Dendritic cell treated with granulocyte-macrophage colony-stimulating factor and Interleukin-4, amounts not matched to agents 40 ng/mL and 50 ng/mL, for 4 days (primary cell): Measurements from ENCODE around the gene HPS1.

Experiments used
- H3K27ac Mint-ChIP-seq: one replicate; pipeline ENCODE4 v1.8.0; 2022; ENCODE audit warnings: mild to moderate bottlenecking, mixed read lengths
- H3K27me3 Mint-ChIP-seq: one replicate; pipeline ENCODE4 v1.8.0; 2022; ENCODE audit warnings: mild to moderate bottlenecking, mixed read lengths
- H3K36me3 Mint-ChIP-seq: one replicate; pipeline ENCODE4 v1.8.0; 2022; ENCODE audit warnings: low read depth, mixed read lengths
- H3K4me1 Mint-ChIP-seq: one replicate; pipeline ENCODE4 v1.8.0; 2022; ENCODE audit warnings: low read depth, mixed read lengths
- H3K4me3 Mint-ChIP-seq: one replicate; pipeline ENCODE4 v1.8.0; 2022; ENCODE audit warnings: mild to moderate bottlenecking, moderate library complexity, mixed read lengths
- H3K9me3 Mint-ChIP-seq: one replicate; pipeline ENCODE4 v1.8.0; 2022; ENCODE audit warnings: mixed read lengths
- intact Hi-C: fragments of 100-400 bp; cut with micrococcal nuclease; formaldehyde crosslinking; loops from one replicate; pipeline ENCODE4 v1.15.0; 2022

HPS1 gene

DNA sequence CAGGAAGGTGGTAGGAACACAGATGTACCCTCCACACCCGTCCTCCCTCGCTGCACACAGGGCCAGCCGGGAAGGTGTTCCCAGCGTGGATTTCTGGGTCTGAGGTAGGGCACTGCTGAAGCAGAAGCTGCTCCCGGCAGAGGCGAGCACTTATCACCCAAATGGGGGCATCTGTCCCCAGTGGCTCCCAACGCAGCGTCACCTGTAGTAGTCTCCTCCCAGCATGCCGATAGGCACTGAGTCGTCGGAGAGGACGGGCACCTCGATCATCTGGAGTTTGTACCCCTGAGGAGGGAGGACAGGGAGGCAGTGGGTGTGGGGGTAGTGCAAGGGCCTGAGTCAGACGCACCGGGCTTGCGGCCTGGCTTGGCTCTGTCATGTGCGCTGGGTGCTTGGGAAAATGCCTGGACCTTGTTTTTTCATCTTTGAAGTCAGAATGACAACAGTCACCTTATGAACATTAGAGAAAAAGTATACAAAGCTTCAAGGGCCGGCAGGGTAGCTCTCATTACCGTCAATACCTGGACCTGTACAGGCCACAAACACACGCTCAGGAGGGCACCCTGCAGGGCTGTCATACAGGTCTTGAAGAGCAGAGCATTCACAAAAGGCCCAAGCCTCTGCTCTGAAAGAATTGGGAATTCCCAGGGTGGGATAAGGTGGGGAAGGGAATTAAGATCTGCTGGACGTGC lies 28.6 kb downstream of the HPS1 start:
- peaks cover 34% of the 10 kb centered on the region for H3K4me1 Mint-ChIP-seq
- no peak overlapping the region for H3K4me3 Mint-ChIP-seq
- H3K27ac Mint-ChIP-seq: no peak overlapping the region
- no peaks in the 10 kb centered on the region for H3K27me3 Mint-ChIP-seq
- peaks cover 86% of the 10 kb centered on the region for H3K36me3 Mint-ChIP-seq
- intact Hi-C loops: no loop called here
- H3K9me3 Mint-ChIP-seq: no peaks in the 10 kb centered on the region

- no peaks in the 10 kb centered on the region for H3K27me3 Mint-ChIP-seq
- H3K36me3 Mint-ChIP-seq: peaks cover 80% of the 10 kb centered on the region
- H3K4me3 Mint-ChIP-seq: no peak overlapping the region
- intact Hi-C loops: no loop called here
- no peaks in the 10 kb centered on the region for H3K9me3 Mint-ChIP-seq
- H3K4me1 Mint-ChIP-seq: peaks cover 37% of the 10 kb centered on the region
- peak overlapping the region; percentile 14 for H3K27ac Mint-ChIP-seq
Observed at GRCh38 chr10:98417481-98417959, 29.2 kb downstream of the HPS1 start.

DNA sequence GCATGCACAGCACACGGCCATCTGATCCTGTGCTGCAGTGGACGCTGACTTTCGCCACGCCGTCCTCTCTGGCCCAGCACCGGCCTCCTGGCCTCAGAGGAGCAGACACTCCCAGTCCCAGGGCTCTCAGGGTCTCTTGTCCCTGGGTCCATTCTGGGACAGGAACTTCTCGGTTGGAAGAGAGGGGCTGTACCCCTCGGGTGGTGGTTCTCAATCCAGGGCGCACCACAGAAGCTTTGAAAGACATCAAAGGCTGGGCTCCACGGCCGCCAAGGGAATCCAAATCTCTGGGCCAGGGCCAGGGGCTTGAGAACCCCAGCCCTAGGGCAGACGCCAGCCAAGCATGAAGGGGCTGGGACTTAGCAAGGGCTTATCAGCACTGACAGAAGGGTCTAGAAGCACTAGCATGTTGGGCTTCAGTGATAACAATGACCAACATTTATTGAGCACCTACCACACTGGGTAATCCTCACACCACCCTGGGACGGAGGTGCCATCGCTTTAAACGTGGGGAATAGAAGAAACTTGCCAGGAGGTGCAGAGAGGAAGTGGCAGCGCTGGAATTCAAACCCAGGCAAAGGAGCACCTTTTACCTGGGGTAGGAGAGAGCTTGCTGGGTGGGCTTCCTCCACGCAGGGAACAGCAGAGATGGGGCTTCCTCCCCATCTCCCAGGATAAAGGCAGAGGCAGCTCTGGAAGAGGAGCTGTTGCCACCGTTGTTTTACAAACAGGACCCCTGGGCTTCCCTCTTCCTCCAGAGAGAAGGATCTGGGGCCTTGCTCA lies 29.9 kb downstream of the HPS1 start:
- H3K9me3 Mint-ChIP-seq: no peaks in the 10 kb centered on the region
- H3K27me3 Mint-ChIP-seq: no peaks in the 10 kb centered on the region
- no peak overlapping the region for H3K4me3 Mint-ChIP-seq
- peaks cover 44% of the 10 kb centered on the region for H3K4me1 Mint-ChIP-seq
- intact Hi-C loops: no loop called here
- H3K27ac Mint-ChIP-seq: peak overlapping the region; percentile 14
- H3K36me3 Mint-ChIP-seq: peaks cover 72% of the 10 kb centered on the region

GRCh38 chr10:98415731-98416119 lies 31.0 kb downstream of the HPS1 start:
- Mint-ChIP-seq H3K36me3 (peaks cover 68% of the 10 kb centered on the region), H3K4me3 (no peak overlapping the region), H3K4me1 (peaks cover 47% of the 10 kb centered on the region), H3K9me3 (no peaks in the 10 kb centered on the region), H3K27ac (no peak overlapping the region), H3K27me3 (no peaks in the 10 kb centered on the region)
- intact Hi-C loops: no loop called here

GRCh38 chr10:98414932-98415730 lies 31.6 kb downstream of the HPS1 start, which contains the start of gene PYROXD2:
TSS of gene PYROXD2 (minus strand) at chr10:98415182. CDS start at chr10:98415135, 47 bp downstream.
- H3K4me1 Mint-ChIP-seq: peaks cover 47% of the 10 kb centered on the region
- H3K27me3 Mint-ChIP-seq: no peaks in the 10 kb centered on the region
- H3K4me3 Mint-ChIP-seq: peak within 1 kb of the TSS; percentile 92
- intact Hi-C loops: no loop called here
- H3K9me3 Mint-ChIP-seq: no peaks in the 10 kb centered on the region
- peak within 1 kb of the TSS; percentile 86 for H3K27ac Mint-ChIP-seq
- H3K36me3 Mint-ChIP-seq: peaks cover 66% of the 10 kb centered on the region

DNA sequence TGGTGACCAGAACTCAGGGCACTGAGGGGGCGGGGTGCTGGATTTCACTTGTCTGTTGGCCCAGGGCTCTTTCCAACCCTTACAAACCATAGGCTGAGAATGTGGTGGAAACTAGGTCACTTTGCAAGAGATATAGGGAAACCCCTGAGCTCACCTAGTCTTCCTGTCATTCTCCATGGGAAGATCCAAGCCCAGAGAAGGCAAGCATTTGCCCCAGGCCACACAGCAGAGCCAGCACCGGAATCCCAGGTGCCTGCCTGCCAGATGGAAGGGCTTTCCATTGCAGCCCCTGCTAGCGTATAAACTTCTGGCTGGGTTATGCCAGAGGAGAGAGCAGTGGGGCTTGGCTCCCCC lies 32.2 kb downstream of the HPS1 start:
- intact Hi-C loops: no loop called here
- Mint-ChIP-seq H3K4me3 (peak overlapping the region; percentile 92), H3K27me3 (no peaks in the 10 kb centered on the region), H3K36me3 (peaks cover 60% of the 10 kb centered on the region), H3K27ac (peak overlapping the region; percentile 86), H3K9me3 (no peaks in the 10 kb centered on the region), H3K4me1 (peaks cover 47% of the 10 kb centered on the region)

DNA sequence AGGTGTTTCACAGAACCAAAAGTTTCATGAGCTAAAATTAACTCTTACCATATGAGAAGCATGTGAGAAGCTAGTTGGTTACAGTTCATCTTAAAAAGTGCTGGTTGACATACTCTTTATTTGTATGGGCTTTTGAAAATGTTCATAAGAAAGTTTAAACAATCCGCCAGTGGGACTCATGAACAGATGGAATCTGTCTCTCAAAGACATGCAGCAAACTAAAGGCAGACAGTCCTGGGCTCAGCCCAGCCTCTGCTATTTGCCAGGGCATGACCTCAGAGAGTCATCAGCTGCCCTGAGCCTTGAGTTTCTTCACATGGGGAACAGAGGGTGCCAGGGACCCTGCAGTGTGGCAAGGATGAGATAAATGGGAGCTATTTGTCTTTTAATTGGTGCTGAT lies 35.0 kb downstream of the HPS1 start:
- Mint-ChIP-seq H3K4me1 (peaks cover 46% of the 10 kb centered on the region), H3K27me3 (no peaks in the 10 kb centered on the region), H3K27ac (peak overlapping the region; percentile 41), H3K9me3 (no peaks in the 10 kb centered on the region), H3K4me3 (no peak overlapping the region), H3K36me3 (peaks cover 32% of the 10 kb centered on the region)
- intact Hi-C loops: no loop called here

DNA sequence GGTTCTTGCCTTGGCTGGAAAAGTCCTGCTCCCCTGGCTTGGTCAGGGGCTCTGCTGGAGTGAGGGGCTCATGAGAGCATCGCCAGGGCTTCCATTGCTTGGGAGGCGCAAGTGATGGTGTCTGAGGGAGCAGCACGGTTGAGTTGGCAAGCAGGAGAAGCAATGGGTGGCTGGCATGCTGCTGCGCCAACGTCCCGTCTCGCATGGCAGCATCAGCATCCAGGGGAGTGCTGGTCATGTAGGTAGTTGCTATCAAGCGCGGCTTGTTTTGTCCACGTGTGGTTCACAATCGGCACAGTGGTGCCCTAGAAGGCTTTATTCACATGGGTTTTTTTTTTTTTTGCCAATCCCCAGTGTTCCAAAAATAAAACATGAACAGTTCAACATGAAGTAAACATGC lies 35.6 kb downstream of the HPS1 start:
- no peaks in the 10 kb centered on the region for H3K27me3 Mint-ChIP-seq
- peak overlapping the region; percentile 41 for H3K27ac Mint-ChIP-seq
- H3K36me3 Mint-ChIP-seq: peaks cover 30% of the 10 kb centered on the region
- H3K4me1 Mint-ChIP-seq: peaks cover 40% of the 10 kb centered on the region
- no peak overlapping the region for H3K4me3 Mint-ChIP-seq
- intact Hi-C loops: no loop called here
- H3K9me3 Mint-ChIP-seq: no peaks in the 10 kb centered on the region

DNA sequence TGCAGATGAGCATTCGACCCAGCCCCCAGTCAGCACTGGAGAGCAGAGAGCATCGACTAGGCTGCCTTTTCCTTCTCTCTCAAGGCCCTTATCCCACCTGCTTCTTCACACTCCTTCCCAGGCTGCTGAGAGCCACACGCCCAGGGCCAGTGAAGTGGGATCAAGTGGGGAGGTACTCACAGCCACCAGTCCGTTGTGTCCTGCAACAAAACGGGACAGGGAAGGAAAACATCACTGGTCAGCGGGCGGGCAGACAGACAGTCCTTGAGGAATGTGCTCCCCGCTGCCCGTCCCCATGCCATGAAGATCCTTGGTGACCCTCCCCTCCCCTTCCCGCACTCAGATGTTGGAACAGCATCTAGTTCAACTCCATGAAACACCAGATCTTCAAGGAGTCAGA lies 36.0 kb downstream of the HPS1 start:
- Mint-ChIP-seq H3K27ac (peak overlapping the region; percentile 41), H3K4me3 (no peak overlapping the region), H3K9me3 (no peaks in the 10 kb centered on the region), H3K36me3 (peaks cover 30% of the 10 kb centered on the region), H3K4me1 (peaks cover 36% of the 10 kb centered on the region), H3K27me3 (no peaks in the 10 kb centered on the region)
- intact Hi-C loops: no loop called here

GRCh38 chr10:98410135-98410743 lies 36.5 kb downstream of the HPS1 start:
- Mint-ChIP-seq H3K27ac (no peak overlapping the region), H3K27me3 (no peaks in the 10 kb centered on the region), H3K4me1 (peaks cover 31% of the 10 kb centered on the region), H3K9me3 (no peaks in the 10 kb centered on the region), H3K36me3 (peaks cover 29% of the 10 kb centered on the region), H3K4me3 (no peak overlapping the region)
- intact Hi-C loops: no loop called here

- no peak overlapping the region for H3K27ac Mint-ChIP-seq
- H3K4me1 Mint-ChIP-seq: peaks cover 18% of the 10 kb centered on the region
- intact Hi-C loops: no loop called here
Observed at GRCh38 chr10:98408799-98409198, 37.9 kb downstream of the HPS1 start.

GRCh38 chr10:98407744-98408241 lies 38.9 kb downstream of the HPS1 start:
- intact Hi-C loops: no loop called here
- Mint-ChIP-seq H3K9me3 (no peaks in the 10 kb centered on the region), H3K27ac (no peak overlapping the region), H3K36me3 (peaks cover 33% of the 10 kb centered on the region), H3K4me1 (peaks cover 22% of the 10 kb centered on the region), H3K27me3 (no peaks in the 10 kb centered on the region), H3K4me3 (no peak overlapping the region)

More at GRCh38 chr10:98408799-98409198, 37.9 kb downstream of the HPS1 start:
- Mint-ChIP-seq H3K4me3 (no peak overlapping the region), H3K9me3 (no peaks in the 10 kb centered on the region), H3K36me3 (peaks cover 23% of the 10 kb centered on the region), H3K27me3 (no peaks in the 10 kb centered on the region)

GRCh38 chr10:98407017-98407743 lies 39.6 kb downstream of the HPS1 start:
- Mint-ChIP-seq H3K27me3 (no peaks in the 10 kb centered on the region), H3K4me3 (no peak overlapping the region), H3K27ac (no peak overlapping the region), H3K36me3 (peaks cover 38% of the 10 kb centered on the region), H3K9me3 (no peaks in the 10 kb centered on the region), H3K4me1 (peaks cover 16% of the 10 kb centered on the region)
- intact Hi-C loops: no loop called here
